NCI-H2081 treated with DMSO at 0.1 percent for 48 hours (cell line): ENCODE data around the gene RILPL1.
"Not testable (repeated sequence)": the region's sequence is repeated elsewhere in the genome, so short reads cannot be mapped to it uniquely, and the experiment has no call there.

ENCODE experiments used
- DNase-seq: peaks from one replicate; lab custom pipeline; 2025; lab: John Stamatoyannopoulos, UW

The RILPL1 gene

GRCh38 chr12:123494124-123494851, 39.2 kb downstream of the RILPL1 start:
- DNase-seq, result no peak

- DNase-seq, result not testable (repeated sequence)
These were observed 41.0 kb downstream of the RILPL1 start for GRCh38 chr12:123492339-123493039.

GRCh38 chr12:123491481-123491880, 42.0 kb downstream of the RILPL1 start:
- no peak for DNase-seq

GRCh38 chr12:123491056-123491455, 42.5 kb downstream of the RILPL1 start:
- no peak for DNase-seq

GRCh38 chr12:123490089-123490488, 43.4 kb downstream of the RILPL1 start:
- no peak for DNase-seq

- DNase-seq, result no peak
These were observed 43.9 kb downstream of the RILPL1 start for GRCh38 chr12:123489580-123489979.

- DNase-seq, result no peak
These were observed 44.8 kb downstream of the RILPL1 start for GRCh38 chr12:123488539-123489230.

- no peak for DNase-seq
These were observed 46.1 kb downstream of the RILPL1 start for GRCh38 chr12:123487428-123487827.

- DNase-seq, result no peak
These were observed 47.8 kb downstream of the RILPL1 start for GRCh38 chr12:123485756-123486155.

GRCh38 chr12:123483602-123484248, 49.8 kb downstream of the RILPL1 start:
- DNase-seq, result no peak

- DNase-seq, result no peak
These were observed 50.6 kb downstream of the RILPL1 start for GRCh38 chr12:123482876-123483275.

GRCh38 chr12:123481251-123481650, 52.3 kb downstream of the RILPL1 start:
- not testable (repeated sequence) for DNase-seq

- DNase-seq, result no peak
These were observed 53.9 kb downstream of the RILPL1 start for GRCh38 chr12:123479442-123480180.

GRCh38 chr12:123478762-123479161, 54.8 kb downstream of the RILPL1 start:
- no peak for DNase-seq

- no peak for DNase-seq
These were observed 55.5 kb downstream of the RILPL1 start for GRCh38 chr12:123478069-123478468.

GRCh38 chr12:123475246-123475703, 58.2 kb downstream of the RILPL1 start:
- no peak for DNase-seq

- DNase-seq, result no peak
These were observed 58.9 kb downstream of the RILPL1 start for GRCh38 chr12:123474485-123475245.

- DNase-seq, result no peak
These were observed 61.1 kb downstream of the RILPL1 start for GRCh38 chr12:123472438-123472849.

GRCh38 chr12:123471374-123472068, 62.0 kb downstream of the RILPL1 start:
- no peak for DNase-seq

- no peak for DNase-seq
These were observed 63.5 kb downstream of the RILPL1 start for GRCh38 chr12:123469978-123470377.
